ENCODE data around the gene DNM3. TPM values are rescaled to one million over a fixed set of nuclear protein-coding genes. Genes with fewer than 3 reads are reported as not detected.

DNM3 gene
- total and polyA plus RNA-seq, 2 of the 8 experiments (the other 6 are each of a cell fraction or from before 2014, with no cell fraction given), result 2.0 to 8.5 TPM

- DNase-seq (ENCODE audit: low read depth in 1 of 2, low spot score in 2 of 2) (no peak), FAIRE-seq (no peak)
- Histone ChIP-seq H3K9me3 (ENCODE audit: insufficient read depth in 2 of 2, low read depth in 1 of 2, low read length in 1 of 2) (no peaks in the 10 kb centered on the region), H3K4me1 (replicated peaks in 1 of 4; ENCODE audit: control insufficient read depth in 3 of 4, insufficient read depth in 4 of 4, low read length in 3 of 4) (no peaks in the 10 kb centered on the region; a peak in 1 of 7 replicates), H3K23ac (ENCODE audit: insufficient read length) (no peak overlapping the region), H3K36me3 (ENCODE audit: control insufficient read depth in 2 of 4, insufficient read depth in 4 of 4, low read length in 3 of 4) (no peaks in the 10 kb centered on the region), H4K5ac (ENCODE audit: insufficient read length, low read depth, low read length) (no peak overlapping the region), H3K79me2 (ENCODE audit: control insufficient read depth in 1 of 2, insufficient read depth in 2 of 2, low read length in 2 of 2) (no peaks in the 10 kb centered on the region), H4K20me1 (replicated peaks in 1 of 2; ENCODE audit: control insufficient read depth in 1 of 2, insufficient read depth in 2 of 2, low read length in 2 of 2) (no peaks in the 10 kb centered on the region), H2BK15ac (ENCODE audit: low read length) (no peak overlapping the region), H3K27ac (ENCODE audit: low read depth, low read length) (no peak overlapping the region), H2AFZ (ENCODE audit: low read length) (no peak overlapping the region), H3K14ac (ENCODE audit: insufficient read length) (no peak overlapping the region), H3K9ac (replicated peaks in 1 of 4; ENCODE audit: extremely low read depth in 1 of 4, low read depth in 3 of 4, low read length in 3 of 4) (no peak overlapping the region), H2AK5ac (ENCODE audit: low read depth, low read length) (no peak overlapping the region), H3K4me3 (ENCODE audit: extremely low read depth in 1 of 4, insufficient read depth in 2 of 4, low read depth in 3 of 4, low read length in 4 of 4) (no peak overlapping the region), H2BK20ac (ENCODE audit: low read length) (no peak overlapping the region), H3K56ac (replicated peaks; ENCODE audit: insufficient read length, low read depth, low read length) (no peak overlapping the region), H2BK120ac (replicated peaks; ENCODE audit: low read depth, low read length) (no peak overlapping the region), H3K23me2 (ENCODE audit: low read depth, low read length) (no peaks in the 10 kb centered on the region), H3K4me2 (ENCODE audit: insufficient read depth in 1 of 2, low read depth in 2 of 2, low read length in 2 of 2) (no peak overlapping the region), H2BK12ac (ENCODE audit: low read depth, low read length) (no peak overlapping the region), H3K18ac (ENCODE audit: extremely low read depth, low read length) (no peak overlapping the region), H3K79me1 (ENCODE audit: low read depth, low read length) (no peaks in the 10 kb centered on the region), H4K8ac (ENCODE audit: extremely low read depth, insufficient read depth, low read length) (no peak overlapping the region), H2BK5ac (ENCODE audit: low read depth, low read length) (no peak overlapping the region), H4K91ac (replicated peaks; ENCODE audit: insufficient read length, low read length) (no peak overlapping the region), H3K27me3 (replicated peaks in 1 of 4; ENCODE audit: control insufficient read depth in 3 of 4, extremely low read depth in 1 of 4, insufficient read depth in 3 of 4, low read length in 3 of 4) (no peaks in the 10 kb centered on the region), H3K4ac (replicated peaks; ENCODE audit: insufficient read length, low read depth, low read length) (no peak overlapping the region)
- CTCF ChIA-PET (ENCODE audit: partially characterized antibody), result interaction anchor here (0.6 to 1.2 kb wide), 3 partner anchors 15 to 101 kb away, joined by 3 read pairs; no protein-coding TSS in a partner anchor
- POLR2A ChIA-PET (ENCODE audit: partially characterized antibody), result no interaction called here
- 100% methylated on average over 1 of the region's 1 CpG; no CpG with 5 or more reads in 1 of the 2 experiments for WGBS, 2 experiments (ENCODE audit: extremely low coverage in 1 of 2, insufficient coverage in 1 of 2, insufficient read length in 1 of 2, insufficient replicate concordance in 2 of 2, low coverage in 1 of 2, low lambda C conversion rate in 2 of 2, missing lambda C conversion rate in 1 of 2)
- TF ChIP-seq SRF (IDR thresholded peaks at IDR 0.05; ENCODE audit: low read depth, low read length) (no peak), KDM5A (IDR thresholded peaks at IDR 0.05; ENCODE audit: low read length) (no peak)
Measured at GRCh38 chr1:172241540-172241939, 400.2 kb downstream of the DNM3 start.

All from H1 (cell line).